ENCODE results near the gene ITGAL. TPM values are rescaled to one million over a fixed set of nuclear protein-coding genes. Genes with fewer than 3 reads are reported as not detected.
"Not testable (repeated sequence)": the region's sequence is repeated elsewhere in the genome, so short reads cannot be mapped to it uniquely, and the experiment has no call there.

Gene ITGAL
- total and polyA plus RNA-seq, 2 donors (not counting 1 experiment from before 2014, with no cell fraction given): 110 to 184 TPM

- H3K4me1 ChIP-seq (ENCODE audit: control insufficient read depth in 2 of 2, insufficient read depth in 2 of 2, low read length in 2 of 2): peaks cover 30 to 36% of the 10 kb centered on the region in 2 donors
- H3K4me2 ChIP-seq (replicated peaks; ENCODE audit: low read depth, low read length, poor library complexity, severe bottlenecking): no peak overlapping the region
- peaks cover 7 to 40% of the 10 kb centered on the region in 2 experiments for H3K36me3 ChIP-seq (replicated peaks in 1 of 2; ENCODE audit: control extremely low read depth in 1 of 2, control insufficient read depth in 1 of 2, extremely low read depth in 1 of 2, insufficient read depth in 2 of 2, low read length in 1 of 2)
- H3K9ac ChIP-seq (ENCODE audit: low read length): no peak overlapping the region
- no peak for DNase-seq
- WGBS (ENCODE audit: insufficient coverage): 100% methylated on average over 1 of the region's 3 CpGs
- H4K20me1 ChIP-seq (ENCODE audit: control insufficient read depth, insufficient read depth, low read length, poor library complexity, severe bottlenecking): no peaks in the 10 kb centered on the region
- peak overlapping the region in 1 of 2 donors; percentile 43 for H3K27ac ChIP-seq (ENCODE audit: low read length in 2 of 2)
- H3K27me3 Mint-ChIP-seq: no peaks in the 10 kb centered on the region
- no peaks in the 10 kb centered on the region for H3K9me3 Mint-ChIP-seq (ENCODE audit: insufficient read depth)
- no peak overlapping the region for H3K4me3 ChIP-seq (ENCODE audit: control extremely low read depth in 1 of 5, extremely low read depth in 1 of 5, insufficient read depth in 1 of 5, low read depth in 2 of 5, low read length in 4 of 5)
- no peak for TF ChIP-seq EZH2 (IDR thresholded peaks at IDR 0.05; ENCODE audit: borderline replicate concordance, insufficient read depth, low read depth, low read length, poor library complexity, severe bottlenecking)
- TF ChIP-seq, protein P1, sequence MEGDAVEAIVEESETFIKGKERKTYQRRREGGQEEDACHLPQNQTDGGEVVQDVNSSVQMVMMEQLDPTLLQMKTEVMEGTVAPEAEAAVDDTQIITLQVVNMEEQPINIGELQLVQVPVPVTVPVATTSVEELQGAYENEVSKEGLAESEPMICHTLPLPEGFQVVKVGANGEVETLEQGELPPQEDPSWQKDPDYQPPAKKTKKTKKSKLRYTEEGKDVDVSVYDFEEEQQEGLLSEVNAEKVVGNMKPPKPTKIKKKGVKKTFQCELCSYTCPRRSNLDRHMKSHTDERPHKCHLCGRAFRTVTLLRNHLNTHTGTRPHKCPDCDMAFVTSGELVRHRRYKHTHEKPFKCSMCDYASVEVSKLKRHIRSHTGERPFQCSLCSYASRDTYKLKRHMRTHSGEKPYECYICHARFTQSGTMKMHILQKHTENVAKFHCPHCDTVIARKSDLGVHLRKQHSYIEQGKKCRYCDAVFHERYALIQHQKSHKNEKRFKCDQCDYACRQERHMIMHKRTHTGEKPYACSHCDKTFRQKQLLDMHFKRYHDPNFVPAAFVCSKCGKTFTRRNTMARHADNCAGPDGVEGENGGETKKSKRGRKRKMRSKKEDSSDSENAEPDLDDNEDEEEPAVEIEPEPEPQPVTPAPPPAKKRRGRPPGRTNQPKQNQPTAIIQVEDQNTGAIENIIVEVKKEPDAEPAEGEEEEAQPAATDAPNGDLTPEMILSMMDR (IDR thresholded peaks at IDR 0.05): no peak
- H3K4me1 Mint-ChIP-seq: peaks cover 49% of the 10 kb centered on the region
- H3K27ac Mint-ChIP-seq: peak overlapping the region; percentile 39
- no peaks in the 10 kb centered on the region for H3K9me3 ChIP-seq (ENCODE audit: control extremely low read depth in 1 of 3, control insufficient read depth in 2 of 3, insufficient read depth in 1 of 3, low read length in 2 of 3)
- H3K27me3 ChIP-seq (replicated peaks in 1 of 4; ENCODE audit: control extremely low read depth in 1 of 4, control insufficient read depth in 3 of 4, insufficient read depth in 4 of 4, low read length in 3 of 4): no peaks in the 10 kb centered on the region
- intact Hi-C loops (cut with micrococcal nuclease): no loop called here
- H3K79me2 ChIP-seq (ENCODE audit: control insufficient read depth, insufficient read depth, low read length): peaks cover 22% of the 10 kb centered on the region
- ATAC-seq (ENCODE audit: low read depth): no peak
- CTCF ChIA-PET: interaction anchor here (0.6 to 2.6 kb wide), 5 partner anchors 13 to 152 kb away, joined by 3 to 5 read pairs (median 4); no protein-coding TSS in a partner anchor
- POLR2A ChIA-PET: interaction anchor here (0.7 to 2.7 kb wide), 3 partner anchors 18 to 35 kb away, joined by 5 to 19 read pairs (median 7); no protein-coding TSS in a partner anchor
- no peak overlapping the region for H3K4me3 Mint-ChIP-seq
- H2AFZ ChIP-seq (ENCODE audit: insufficient read depth, low read depth, low read length, poor library complexity, severe bottlenecking): no peak overlapping the region
Observed at GRCh38 chr16:30476991-30477390, 4.4 kb downstream of the ITGAL start.

GRCh38 chr16:30477773-30478172, 5.2 kb downstream of the ITGAL start:
- intact Hi-C loops (cut with micrococcal nuclease); H3K27me3 ChIP-seq (replicated peaks in 1 of 4; ENCODE audit: control extremely low read depth in 1 of 4, control insufficient read depth in 3 of 4, insufficient read depth in 4 of 4, low read length in 3 of 4); DNase-seq; H3K9me3 ChIP-seq (ENCODE audit: control extremely low read depth in 1 of 3, control insufficient read depth in 2 of 3, insufficient read depth in 1 of 3, low read length in 2 of 3); H4K20me1 ChIP-seq (ENCODE audit: control insufficient read depth, insufficient read depth, low read length, poor library complexity, severe bottlenecking); H3K4me2 ChIP-seq (replicated peaks; ENCODE audit: low read depth, low read length, poor library complexity, severe bottlenecking); H3K4me3 ChIP-seq (ENCODE audit: control extremely low read depth in 1 of 5, extremely low read depth in 1 of 5, insufficient read depth in 1 of 5, low read depth in 2 of 5, low read length in 4 of 5); H3K27me3 Mint-ChIP-seq; H2AFZ ChIP-seq (ENCODE audit: insufficient read depth, low read depth, low read length, poor library complexity, severe bottlenecking); H3K9me3 Mint-ChIP-seq (ENCODE audit: insufficient read depth); H3K9ac ChIP-seq (ENCODE audit: low read length); ATAC-seq (ENCODE audit: low read depth); H3K4me3 Mint-ChIP-seq; H3K27ac Mint-ChIP-seq: not testable (repeated sequence)
- peaks cover 22 to 28% of the 10 kb centered on the region in 2 donors for H3K4me1 ChIP-seq (ENCODE audit: control insufficient read depth in 2 of 2, insufficient read depth in 2 of 2, low read length in 2 of 2)
- 100% methylated on average over 2 of the region's 3 CpGs for WGBS (ENCODE audit: insufficient coverage)
- peaks cover 46% of the 10 kb centered on the region for H3K4me1 Mint-ChIP-seq
- peaks cover 18% of the 10 kb centered on the region for H3K79me2 ChIP-seq (ENCODE audit: control insufficient read depth, insufficient read depth, low read length)
- ChIA-PET POLR2A (interaction anchor here (0.7 kb wide), 1 partner anchor 56 kb away, joined by 4 read pairs; no protein-coding TSS in a partner anchor), CTCF (interaction anchor here (0.6 to 1.2 kb wide), 4 partner anchors 27 to 362 kb away, joined by 3 to 5 read pairs (median 4); no protein-coding TSS in a partner anchor)
- peak overlapping the region in 1 of 2 donors; percentile 43 for H3K27ac ChIP-seq (ENCODE audit: low read length in 2 of 2)
- H3K36me3 ChIP-seq (replicated peaks in 1 of 2; ENCODE audit: control extremely low read depth in 1 of 2, control insufficient read depth in 1 of 2, extremely low read depth in 1 of 2, insufficient read depth in 2 of 2, low read length in 1 of 2): peaks cover 7 to 48% of the 10 kb centered on the region in 2 experiments

Data from B cell (primary cell).